ENCODE measurements around the gene TMEM53.

The TMEM53 gene

DNA sequence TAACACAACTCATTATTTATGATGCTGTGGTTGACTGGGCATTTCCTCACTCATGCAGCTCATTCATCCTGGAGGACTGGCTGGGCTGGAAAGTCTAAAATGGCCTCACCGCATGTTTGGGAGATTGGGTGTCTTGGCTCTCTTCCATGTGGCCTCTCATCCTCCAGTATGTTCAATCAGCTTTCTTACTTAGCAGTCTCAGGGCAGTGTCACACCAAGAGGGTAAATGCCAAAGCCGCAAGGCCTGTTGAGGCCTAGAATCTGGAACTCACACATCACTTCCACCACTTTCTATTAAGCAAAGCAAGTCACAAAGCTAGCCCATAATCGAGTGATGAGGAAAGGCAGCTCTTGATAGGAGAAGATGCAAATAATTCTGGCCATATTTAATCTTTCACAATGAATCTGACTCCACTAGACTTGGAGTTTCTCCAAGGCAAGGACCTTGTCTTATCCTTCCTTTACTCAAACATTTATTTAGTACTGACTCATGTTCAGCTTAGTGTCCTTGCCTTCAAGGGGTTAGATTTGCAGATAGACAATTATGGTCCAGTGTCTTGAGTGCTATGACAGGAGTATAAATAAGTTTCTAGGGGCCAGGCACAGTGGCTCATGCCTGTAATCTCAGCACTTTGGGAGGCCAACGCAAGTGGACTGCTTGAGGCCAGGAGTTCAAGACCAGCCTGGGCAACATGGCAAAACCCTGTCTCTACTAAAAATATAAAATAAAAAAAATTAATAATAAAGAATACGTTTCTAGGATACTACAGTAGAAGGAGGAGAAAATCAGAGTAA, 45.1 kb downstream of the TMEM53 start:
- TF ChIP-seq PAX5 (IDR thresholded peaks at IDR 0.05; ENCODE audit: insufficient read depth, low read length, severe bottlenecking) (no peak), POLR2A (IDR thresholded peaks at IDR 0.05; ENCODE audit: low read depth, low read length) (no peak), POU2F2 (IDR thresholded peaks at IDR 0.05; ENCODE audit: low read depth, low read length) (no peak), POLR2AphosphoS5 (IDR thresholded peaks at IDR 0.05; ENCODE audit: low read depth, low read length) (no peak), TAF1 (IDR thresholded peaks at IDR 0.05; ENCODE audit: low read depth, low read length) (no peak), SPI1 (IDR thresholded peaks at IDR 0.05; ENCODE audit: low read depth, low read length) (no peak)
- FAIRE-seq (no peak), DNase-seq (ENCODE audit: insufficient read length, low spot score) (no peak)

DNA sequence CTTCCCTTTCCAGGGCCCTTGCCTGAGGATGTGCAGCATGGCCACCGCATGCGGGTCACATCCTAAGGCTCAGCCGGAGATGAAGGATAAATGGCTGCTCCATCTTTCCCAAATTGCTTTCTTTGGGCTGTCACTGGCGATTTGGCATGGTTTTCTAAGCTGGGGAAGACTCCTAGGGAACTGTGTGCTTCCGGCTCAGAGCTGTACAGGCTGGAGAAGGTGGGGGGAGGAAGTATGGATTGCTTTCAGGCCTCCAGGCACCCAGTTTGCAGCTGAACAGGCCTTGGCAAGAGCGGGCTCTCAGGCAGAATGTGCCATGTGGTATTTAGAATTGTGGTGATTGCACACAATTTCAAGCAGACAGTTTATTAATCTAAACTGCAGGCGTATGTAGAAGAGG, 48.9 kb downstream of the TMEM53 start:
- no peak for TF ChIP-seq PAX5 (IDR thresholded peaks at IDR 0.05; ENCODE audit: insufficient read depth, low read length, severe bottlenecking)
- no peak for TF ChIP-seq TAF1 (IDR thresholded peaks at IDR 0.05; ENCODE audit: low read depth, low read length)
- no peak for TF ChIP-seq POLR2A (IDR thresholded peaks at IDR 0.05; ENCODE audit: low read depth, low read length)
- TF ChIP-seq POU2F2 (IDR thresholded peaks at IDR 0.05; ENCODE audit: low read depth, low read length), result no peak
- no peak for TF ChIP-seq SPI1 (IDR thresholded peaks at IDR 0.05; ENCODE audit: low read depth, low read length)
- no peak for TF ChIP-seq POLR2AphosphoS5 (IDR thresholded peaks at IDR 0.05; ENCODE audit: low read depth, low read length)
- no peak for DNase-seq (ENCODE audit: insufficient read length, low spot score)
- FAIRE-seq, result no peak

DNA sequence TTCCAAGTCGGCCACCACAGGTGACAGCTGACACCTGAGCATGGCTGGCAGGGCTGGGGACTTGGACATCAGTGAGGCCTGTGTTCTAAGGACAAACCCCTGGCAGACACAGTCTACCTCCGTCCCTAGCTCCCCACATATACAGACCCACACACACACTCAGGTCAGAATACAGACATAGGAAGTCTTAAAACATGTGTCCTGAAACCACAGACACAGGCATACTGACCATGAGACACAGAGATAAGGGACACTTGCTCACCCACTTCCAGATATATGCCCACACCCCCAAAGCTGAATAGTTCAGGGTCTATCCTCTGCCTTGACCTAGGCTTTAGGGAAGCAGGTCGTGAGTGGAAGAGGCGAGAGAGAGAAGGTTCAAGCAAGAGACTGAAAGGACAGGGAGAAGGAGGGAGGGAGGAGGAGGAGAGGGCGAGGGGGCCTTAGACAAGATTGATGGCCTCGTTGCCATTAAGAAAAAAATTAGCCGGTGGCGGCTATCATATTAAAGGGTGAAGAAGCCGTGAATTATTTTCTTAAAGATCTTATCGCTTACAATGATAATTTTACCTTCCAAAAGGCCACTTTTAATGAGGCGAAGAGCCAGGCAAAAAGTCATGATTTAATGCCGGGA, 49.9 kb downstream of the TMEM53 start:
- DNase-seq (ENCODE audit: insufficient read length, low spot score) (no peak), FAIRE-seq (no peak)
- TF ChIP-seq TAF1 (IDR thresholded peaks at IDR 0.05; ENCODE audit: low read depth, low read length) (no peak), POLR2AphosphoS5 (IDR thresholded peaks at IDR 0.05; ENCODE audit: low read depth, low read length) (no peak), POU2F2 (IDR thresholded peaks at IDR 0.05; ENCODE audit: low read depth, low read length) (no peak), PAX5 (IDR thresholded peaks at IDR 0.05; ENCODE audit: insufficient read depth, low read length, severe bottlenecking) (no peak), SPI1 (IDR thresholded peaks at IDR 0.05; ENCODE audit: low read depth, low read length) (no peak), POLR2A (IDR thresholded peaks at IDR 0.05; ENCODE audit: low read depth, low read length) (no peak)

DNA sequence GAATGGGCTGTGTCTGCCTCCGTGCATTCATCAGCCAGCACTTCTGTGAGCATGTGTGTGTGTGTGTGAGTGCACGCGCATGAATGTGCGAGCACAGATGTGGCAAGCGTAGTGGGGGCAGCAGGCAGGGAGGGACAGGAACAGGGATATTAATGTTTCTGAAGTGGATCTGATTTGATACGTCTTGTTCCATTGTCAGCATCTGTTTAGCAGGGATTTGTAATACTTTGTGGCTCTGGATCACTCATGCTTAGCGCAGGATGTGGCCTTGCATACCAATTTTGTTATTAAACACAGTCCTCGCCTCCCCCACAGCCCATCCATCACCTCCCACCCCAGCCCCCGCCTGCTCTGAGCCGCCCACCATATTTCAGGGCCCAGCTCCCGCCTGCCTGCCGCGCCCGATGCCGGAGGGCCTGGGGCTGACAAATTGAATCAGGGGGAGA, 52.4 kb downstream of the TMEM53 start:
- TF ChIP-seq SPI1 (IDR thresholded peaks at IDR 0.05; ENCODE audit: low read depth, low read length) (no peak), POU2F2 (IDR thresholded peaks at IDR 0.05; ENCODE audit: low read depth, low read length) (no peak), POLR2AphosphoS5 (IDR thresholded peaks at IDR 0.05; ENCODE audit: low read depth, low read length) (no peak)
- DNase-seq (ENCODE audit: insufficient read length, low spot score) (no peak), FAIRE-seq (no peak)

DNA sequence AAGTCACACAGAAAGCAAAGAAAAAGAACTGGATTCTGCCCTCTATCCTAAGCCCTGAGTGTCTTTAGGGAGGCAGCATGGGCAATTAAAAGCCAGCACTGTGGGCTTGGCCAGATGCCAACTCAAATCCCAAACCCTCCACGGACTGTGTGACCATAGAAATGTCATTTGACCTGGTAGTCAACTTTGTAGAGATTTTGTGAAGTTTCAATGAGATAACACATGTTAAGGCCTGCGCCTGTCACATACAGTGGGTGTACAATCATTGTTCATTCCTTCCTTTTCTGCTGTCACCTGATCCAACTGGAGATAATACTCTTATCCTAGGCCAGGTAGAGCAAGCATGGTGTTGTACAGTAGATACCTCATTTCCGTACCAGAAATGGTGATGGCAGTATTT, 54.2 kb downstream of the TMEM53 start:
- no peak for FAIRE-seq
- TF ChIP-seq POLR2AphosphoS5 (IDR thresholded peaks at IDR 0.05; ENCODE audit: low read depth, low read length), result no peak
- no peak for DNase-seq (ENCODE audit: insufficient read length, low spot score)

DNA sequence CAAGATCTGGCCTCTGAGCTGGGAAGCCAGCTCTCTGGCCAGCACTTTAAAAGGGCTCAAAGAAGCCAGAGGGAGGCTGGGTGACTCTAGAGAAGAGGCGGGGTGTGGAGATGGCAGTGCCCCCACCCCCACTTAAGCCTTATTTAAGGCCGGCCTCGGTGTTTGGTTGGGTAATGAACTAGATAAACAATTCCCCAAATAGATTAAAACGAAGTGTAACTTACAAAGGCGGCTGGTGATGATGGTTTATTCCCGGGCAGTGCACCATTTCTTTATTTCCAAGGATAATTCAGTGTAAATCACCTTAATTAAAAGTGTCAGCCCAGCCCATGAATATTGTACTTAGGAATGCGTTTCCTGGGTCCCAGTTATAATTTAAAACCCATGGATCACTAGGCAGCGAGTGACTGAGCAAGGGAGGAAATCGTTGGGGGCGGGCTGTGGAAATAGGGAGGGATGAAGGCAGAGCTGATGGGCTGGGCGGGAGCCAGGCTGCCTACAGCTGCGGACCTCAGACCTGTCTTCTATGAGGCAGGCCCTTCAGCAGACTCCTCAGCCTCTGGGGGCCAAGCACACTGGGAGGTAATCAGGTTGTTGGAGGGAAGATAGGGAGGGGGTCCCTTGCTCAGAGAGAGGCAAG, 54.9 kb downstream of the TMEM53 start:
- DNase-seq (ENCODE audit: insufficient read length, low spot score), result no peak
- no peak for TF ChIP-seq SPI1 (IDR thresholded peaks at IDR 0.05; ENCODE audit: low read depth, low read length)
- no peak for TF ChIP-seq POLR2A (IDR thresholded peaks at IDR 0.05; ENCODE audit: low read depth, low read length)
- TF ChIP-seq POU2F2 (IDR thresholded peaks at IDR 0.05; ENCODE audit: low read depth, low read length), result no peak
- no peak for TF ChIP-seq TAF1 (IDR thresholded peaks at IDR 0.05; ENCODE audit: low read depth, low read length)
- no peak for FAIRE-seq

DNA sequence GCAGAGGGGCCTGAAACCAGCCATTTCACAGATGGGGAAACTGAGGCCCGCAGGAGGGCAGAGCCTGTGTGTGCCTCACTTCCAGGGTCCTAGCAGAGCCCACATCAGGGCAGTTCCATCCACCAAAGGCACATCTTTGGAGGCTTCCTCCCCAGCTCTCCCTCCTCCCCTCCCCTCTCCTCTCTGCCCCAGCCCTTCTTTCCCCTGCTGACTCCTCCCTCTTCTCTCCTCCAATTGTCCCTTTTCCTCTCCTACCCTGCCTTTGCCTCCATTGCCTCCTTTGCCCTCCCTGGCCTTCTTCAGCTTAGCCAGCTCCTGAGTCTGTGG, 56.6 kb downstream of the TMEM53 start:
- DNase-seq (ENCODE audit: insufficient read length, low spot score) (no peak), FAIRE-seq (no peak)
- TF ChIP-seq SPI1 (IDR thresholded peaks at IDR 0.05; ENCODE audit: low read depth, low read length), result no peak
- no peak for TF ChIP-seq PAX5 (IDR thresholded peaks at IDR 0.05; ENCODE audit: insufficient read depth, low read length, severe bottlenecking)
- no peak for TF ChIP-seq POU2F2 (IDR thresholded peaks at IDR 0.05; ENCODE audit: low read depth, low read length)
- no peak for TF ChIP-seq POLR2A (IDR thresholded peaks at IDR 0.05; ENCODE audit: low read depth, low read length)
- no peak for TF ChIP-seq TAF1 (IDR thresholded peaks at IDR 0.05; ENCODE audit: low read depth, low read length)
- no peak for TF ChIP-seq POLR2AphosphoS5 (IDR thresholded peaks at IDR 0.05; ENCODE audit: low read depth, low read length)

DNA sequence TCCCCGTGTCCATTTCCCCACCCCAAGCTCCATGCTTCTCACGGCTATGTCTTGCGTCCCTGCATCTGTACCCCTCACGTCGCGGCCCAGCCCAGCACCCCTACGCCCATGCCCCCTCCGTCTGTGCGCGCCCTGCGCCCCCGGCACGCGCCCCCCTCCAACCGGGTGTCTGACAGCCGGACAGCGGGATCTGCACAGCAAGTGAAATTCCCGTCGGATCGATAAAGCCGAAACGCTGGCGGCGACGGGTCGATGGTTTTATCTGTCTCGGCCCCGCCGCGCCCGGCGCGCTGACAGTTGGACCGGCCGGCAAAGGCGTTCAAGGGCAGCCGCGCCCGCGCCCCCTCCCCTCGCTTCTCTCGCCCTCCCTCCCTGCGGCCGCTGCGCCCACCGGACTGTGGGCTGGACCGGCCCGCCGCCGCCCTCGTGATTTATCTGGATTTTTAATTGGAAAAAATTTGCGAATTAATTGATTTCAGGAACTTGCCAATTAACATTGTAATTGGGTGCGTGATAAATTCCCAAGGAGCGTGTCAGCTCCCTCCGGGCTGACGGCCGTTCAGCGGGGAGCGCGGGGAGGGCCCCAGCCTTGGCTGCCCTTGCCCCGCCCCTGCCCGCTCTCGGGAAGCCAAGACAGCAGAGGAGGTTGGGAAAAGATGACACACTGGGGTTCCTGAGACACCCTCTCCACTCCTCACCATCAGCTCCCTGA, 57.1 kb downstream of the TMEM53 start:
- DNase-seq (ENCODE audit: insufficient read length, low spot score) (no peak), FAIRE-seq (no peak)
- TF ChIP-seq POU2F2 (IDR thresholded peaks at IDR 0.05; ENCODE audit: low read depth, low read length) (no peak), SPI1 (IDR thresholded peaks at IDR 0.05; ENCODE audit: low read depth, low read length) (no peak), POLR2AphosphoS5 (IDR thresholded peaks at IDR 0.05; ENCODE audit: low read depth, low read length) (no peak), TAF1 (IDR thresholded peaks at IDR 0.05; ENCODE audit: low read depth, low read length) (no peak), POLR2A (IDR thresholded peaks at IDR 0.05; ENCODE audit: low read depth, low read length) (no peak), PAX5 (IDR thresholded peaks at IDR 0.05; ENCODE audit: insufficient read depth, low read length, severe bottlenecking) (no peak)

DNA sequence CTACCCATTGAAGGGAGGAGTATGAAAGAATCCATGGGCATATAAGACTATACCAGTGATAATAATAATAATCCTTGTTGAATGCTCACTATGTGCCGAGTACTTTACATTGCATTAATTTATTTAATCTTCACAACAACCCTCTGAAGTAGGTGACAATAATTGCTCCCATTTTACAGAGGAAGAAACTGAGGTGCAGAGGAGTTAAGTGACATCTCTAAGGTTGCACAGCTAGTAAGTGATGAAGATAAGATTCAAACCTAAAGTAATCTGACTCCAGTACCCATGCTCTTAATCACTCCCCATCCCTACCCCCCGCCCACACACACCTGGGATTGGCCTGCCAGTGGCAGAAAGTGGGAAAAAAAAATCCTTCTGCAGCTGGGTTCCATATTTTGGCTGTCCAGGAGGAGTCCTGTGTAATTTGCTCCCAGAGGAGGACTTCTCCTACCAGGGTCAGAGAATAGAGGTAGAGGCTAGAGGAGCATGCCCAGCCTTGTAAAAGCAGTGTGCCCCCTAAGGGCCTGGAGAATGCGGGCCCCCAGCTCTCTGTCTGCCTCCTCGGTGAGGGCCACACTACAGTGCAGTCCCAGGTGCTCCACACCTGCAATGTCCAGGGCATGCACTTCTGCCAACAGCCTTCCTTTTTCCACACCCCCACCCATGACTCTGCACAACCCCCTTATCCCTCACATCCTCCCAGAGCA, 57.8 kb downstream of the TMEM53 start:
- TF ChIP-seq PAX5 (IDR thresholded peaks at IDR 0.05; ENCODE audit: insufficient read depth, low read length, severe bottlenecking) (no peak), SPI1 (IDR thresholded peaks at IDR 0.05; ENCODE audit: low read depth, low read length) (no peak), POLR2A (IDR thresholded peaks at IDR 0.05; ENCODE audit: low read depth, low read length) (no peak), POLR2AphosphoS5 (IDR thresholded peaks at IDR 0.05; ENCODE audit: low read depth, low read length) (no peak), TAF1 (IDR thresholded peaks at IDR 0.05; ENCODE audit: low read depth, low read length) (no peak), POU2F2 (IDR thresholded peaks at IDR 0.05; ENCODE audit: low read depth, low read length) (no peak)
- FAIRE-seq, result no peak

More for the DNA sequence above, 57.8 kb downstream of the TMEM53 start:
- no peak for DNase-seq (ENCODE audit: insufficient read length, low spot score)
